Activated CD8-positive, alpha-beta memory T cell treated with anti-CD3 and anti-CD28 coated beads, Interleukin-2, amount 50 U/mL, for 1 hour (primary cell): ENCODE results near the gene CEP112.

Source experiments
- DNase-seq: peaks from one replicate; pipeline ENCODE4 v3.0.0-alpha.2; 2020; ENCODE audit errors: extremely low read depth

CEP112 gene

DNA sequence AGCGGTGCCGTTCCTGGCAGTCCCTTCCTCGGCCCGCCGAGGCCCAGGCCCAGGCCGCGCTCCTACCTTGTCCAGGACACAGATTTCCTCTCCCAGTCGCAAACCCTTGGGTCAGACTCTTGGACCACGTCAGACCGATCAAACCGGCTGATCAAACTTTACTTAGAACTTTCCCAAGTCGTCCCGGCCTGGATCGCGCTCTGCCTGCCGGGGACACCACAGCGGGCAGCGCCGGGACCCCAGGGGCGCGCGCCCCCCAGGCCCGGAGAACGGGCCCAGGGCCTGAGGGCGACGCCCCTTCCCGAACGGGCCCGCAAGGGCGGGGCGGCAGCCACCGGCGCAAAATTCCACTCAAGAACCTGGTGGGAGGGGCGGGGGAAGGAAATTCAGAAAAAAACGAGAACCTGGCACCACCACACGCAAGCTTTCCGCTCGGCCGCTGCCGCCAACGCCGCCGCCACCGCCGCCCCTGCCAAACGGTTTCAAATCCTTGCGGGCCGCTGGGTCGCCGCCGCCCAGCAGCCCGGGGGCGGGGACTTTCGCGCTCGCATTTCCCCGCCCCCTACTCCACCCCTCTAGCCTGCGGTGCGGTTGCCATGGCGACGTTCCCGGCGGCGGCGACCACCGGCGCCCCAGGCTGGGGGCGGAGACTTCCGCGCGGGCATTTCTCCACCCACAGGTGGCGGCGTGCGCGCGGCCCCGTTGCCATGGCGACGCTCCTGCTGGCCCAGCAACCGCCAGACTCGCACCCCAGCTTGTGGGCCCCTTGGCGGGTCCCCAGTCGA, at the start of gene CEP112:
Gene CEP112 (minus strand): TSS at position 541 of the 785 bp plus-strand sequence.
- DNase-seq: peak; percentile 91

DNA sequence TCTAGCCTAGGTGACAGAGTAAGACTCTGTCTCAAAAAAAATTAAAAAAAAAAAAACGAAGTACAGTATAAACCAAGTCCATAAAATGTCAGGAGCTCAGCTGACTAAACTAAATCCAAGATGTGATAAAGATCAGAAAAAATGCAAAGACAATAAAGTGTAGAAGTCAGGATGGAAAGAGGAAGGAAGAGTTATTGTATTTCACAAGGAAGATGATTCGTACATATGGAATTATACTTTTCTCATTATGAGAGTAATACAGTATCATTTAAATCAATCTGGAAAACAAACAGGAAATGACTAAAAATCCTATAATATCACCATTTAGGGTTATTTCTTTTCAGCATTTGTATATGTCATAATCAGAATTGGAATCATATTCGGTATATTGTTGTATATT, 48.7 kb upstream of the CEP112 start:
- DNase-seq: no peak

DNA sequence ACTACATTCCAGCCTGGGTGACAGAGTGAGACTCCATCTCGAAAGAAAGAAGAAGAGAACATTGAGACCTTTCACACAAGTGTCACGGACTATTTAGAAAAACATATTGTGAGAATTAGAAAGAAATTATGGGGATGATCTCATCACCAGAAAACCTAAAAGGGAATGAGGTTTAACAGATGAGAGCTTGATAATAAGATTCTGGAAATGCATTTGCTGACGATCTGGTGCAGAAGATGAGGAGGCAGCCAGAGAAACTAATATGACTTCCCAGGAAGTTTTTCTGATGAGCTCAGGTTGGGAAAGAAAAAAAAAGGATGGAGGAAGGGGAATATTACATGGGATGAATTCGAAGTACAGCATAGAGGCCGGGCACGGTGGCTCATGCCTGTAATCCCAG, 48.1 kb upstream of the CEP112 start:
- no peak for DNase-seq

DNA sequence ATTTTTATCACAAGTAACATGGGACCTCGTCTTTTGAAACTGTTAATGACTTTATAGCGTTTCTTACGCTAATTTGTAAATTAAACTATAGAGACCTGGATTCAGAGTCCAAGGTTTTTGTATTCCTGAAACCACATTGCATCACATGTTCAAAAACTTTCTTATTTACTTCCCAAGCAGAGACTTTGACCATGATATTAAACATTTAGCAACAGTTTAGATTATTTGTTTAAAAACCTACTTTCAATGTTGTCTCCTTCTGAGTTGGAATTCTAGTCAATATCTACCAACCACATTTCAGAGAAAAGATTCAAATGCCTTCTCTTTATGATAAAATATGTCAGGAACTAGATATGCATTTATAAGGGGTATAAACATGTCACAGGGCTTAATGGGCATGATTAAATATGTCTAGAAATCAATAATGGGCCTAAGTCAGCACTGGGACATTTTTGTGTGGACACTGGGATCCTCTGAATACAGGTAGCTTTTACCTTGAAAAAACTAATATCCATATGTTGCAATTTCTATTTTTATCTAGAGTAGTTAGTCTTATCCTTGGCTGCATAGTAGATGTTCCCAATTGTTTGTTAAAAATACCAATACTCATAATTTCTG, 43.6 kb upstream of the CEP112 start:
- DNase-seq: no peak

DNA sequence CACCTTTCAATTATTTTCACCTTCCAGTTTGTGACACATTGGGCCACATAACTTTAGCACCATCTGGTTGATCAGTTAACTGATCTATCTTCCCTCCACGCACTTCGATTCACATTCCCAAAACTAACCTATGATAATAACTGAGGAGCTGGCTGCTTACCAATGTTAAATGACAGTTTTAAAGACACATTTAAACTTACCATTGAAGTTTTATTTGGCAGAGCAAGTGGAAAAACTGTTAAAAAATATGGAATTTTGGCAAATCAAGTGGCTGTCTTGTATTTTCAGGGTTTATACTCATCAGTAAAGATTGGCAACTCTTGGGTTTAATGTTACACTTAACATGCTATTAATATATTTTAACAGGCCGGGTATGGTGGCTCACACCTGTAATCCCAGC, 42.7 kb upstream of the CEP112 start:
- DNase-seq: no peak

DNA sequence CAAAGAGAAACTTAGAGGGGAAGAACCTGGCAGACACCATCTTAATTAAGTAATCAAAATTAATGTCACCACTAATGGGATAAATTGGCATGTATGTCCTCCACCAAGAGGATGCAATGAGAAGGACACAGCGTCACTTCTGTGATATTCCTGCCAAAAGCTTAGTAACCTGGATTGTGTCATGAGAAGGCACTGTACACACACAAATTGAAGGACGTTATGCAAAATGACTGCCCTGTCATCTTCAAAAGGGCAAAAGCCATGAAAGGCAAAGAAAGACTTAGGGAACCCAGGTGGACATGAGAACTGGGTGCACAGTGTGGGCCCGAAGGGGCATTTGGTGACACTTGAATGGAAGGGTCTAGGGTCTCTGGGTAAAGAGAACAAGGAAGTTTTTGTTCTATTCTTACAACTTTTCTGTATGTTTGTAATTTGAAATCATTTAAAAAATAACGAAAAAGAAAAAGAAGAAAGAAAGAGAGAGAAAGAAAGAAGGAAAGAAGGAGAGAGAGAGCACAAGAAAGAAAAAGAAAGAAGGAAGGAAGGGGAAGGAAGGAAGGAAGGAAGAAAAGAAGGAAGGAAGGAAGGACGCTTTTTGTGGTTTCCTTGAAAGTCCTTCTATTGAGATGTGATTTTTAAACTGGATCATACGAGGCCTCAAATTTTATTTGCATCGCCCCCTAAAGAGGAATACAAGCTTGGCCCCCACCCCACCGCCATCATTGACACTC, 41.3 kb upstream of the CEP112 start:
- no peak for DNase-seq

DNA sequence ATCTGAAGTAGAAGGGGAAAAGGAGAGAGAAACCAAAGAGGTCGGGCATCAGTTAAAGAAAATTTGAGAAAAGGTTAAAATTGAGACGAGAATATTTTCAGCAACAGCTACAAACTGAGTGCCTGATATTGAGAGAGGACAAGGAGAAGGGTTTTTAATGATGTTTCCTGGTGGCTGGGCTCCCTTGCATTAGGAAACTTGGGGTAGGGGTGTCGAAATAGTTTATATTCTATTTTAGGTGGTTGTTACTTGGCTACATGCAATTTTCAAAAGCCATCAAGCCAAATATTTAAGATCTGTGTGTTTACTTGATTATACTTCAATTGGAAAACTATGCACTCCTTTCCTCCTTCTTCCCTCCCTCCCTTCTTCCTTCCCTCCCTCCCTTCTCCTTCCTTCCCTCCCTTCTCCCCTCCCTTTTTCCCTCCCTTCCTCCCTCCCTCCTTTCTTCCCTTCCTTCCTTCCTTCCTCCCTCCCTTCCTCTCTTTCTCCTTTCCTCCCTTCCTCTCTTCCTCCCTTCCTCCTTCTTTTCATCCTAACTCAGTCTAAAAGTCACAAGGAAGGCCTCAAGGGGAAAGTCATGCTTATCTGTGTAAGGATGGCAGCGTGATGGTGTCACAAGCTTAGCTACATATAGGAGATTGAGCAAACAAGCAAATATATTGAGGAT, 39.1 kb upstream of the CEP112 start:
- DNase-seq: no peak

DNA sequence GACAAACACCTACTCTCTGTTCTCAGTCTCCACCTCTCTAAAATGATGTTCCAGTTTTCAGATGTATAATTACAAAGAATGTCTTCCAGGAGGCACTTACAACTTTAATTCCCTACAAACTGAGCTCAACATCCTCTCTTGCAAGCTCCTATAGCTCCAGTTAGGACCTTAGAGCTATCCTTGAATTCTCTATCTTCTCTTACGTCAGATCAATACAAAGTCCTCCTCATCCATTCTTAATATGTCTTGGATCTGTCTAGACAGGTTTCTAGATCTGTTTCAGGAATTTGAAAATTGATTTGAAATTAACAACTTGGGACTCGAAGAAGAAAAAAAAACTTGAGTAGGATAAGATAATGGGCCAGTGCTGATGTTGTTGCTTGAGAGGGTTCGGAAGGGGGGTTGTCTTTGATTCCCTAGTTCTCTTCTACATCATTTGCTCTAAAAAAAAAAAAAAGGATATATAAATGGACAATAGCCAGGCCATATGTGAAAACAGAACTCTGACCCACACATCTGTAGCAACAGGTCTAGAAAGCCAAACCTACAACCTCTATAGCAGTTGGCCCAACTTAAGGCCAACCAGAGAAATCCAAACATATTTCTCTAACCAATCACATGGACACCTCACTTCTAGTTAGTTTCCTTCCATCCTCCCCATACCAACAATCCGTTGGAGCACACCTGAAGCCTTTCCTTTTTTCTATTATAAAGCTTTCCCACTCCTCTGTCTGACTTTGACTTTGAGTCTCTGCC, 38.0 kb upstream of the CEP112 start:
- DNase-seq: no peak

DNA sequence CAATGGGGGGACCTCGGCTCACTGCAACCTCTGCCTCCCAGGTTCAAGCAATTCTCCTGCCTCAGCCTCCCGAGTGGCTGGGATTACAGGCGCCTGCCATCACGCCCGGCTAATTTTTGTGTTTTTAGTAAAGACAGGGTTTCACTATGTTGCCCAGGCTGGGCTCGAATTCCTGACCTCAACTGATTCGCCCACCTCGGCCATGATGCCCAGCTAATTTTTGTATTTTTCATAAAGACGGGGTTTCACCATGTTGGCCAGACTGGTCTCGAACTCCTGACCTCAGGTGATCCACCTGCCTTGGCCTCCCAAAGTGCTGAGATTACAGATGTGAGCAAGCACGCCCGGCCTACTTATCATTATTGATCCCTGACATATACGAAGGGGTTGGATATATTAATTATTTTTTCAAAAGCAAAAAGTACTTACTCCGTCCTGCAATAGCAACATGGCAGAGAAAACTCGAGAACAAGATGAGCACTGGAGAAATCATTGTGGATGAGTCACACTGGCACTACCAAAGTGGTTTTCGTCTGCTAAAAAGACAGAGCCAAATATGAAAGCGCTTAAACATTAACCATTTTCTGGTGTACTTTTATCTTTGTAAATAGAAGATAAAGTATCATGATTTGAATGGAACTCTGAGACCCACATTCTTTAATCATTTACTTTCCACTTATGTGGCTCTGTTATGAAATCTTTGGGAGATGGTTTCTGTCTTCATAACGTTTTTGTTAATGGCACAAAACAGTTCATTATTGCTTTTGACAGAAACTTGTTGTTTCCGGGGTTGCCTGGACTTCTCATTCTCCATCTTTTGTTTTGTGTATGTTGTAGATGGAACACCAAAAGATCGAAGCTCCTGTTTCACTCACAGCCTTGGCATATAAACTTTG, 37.2 kb upstream of the CEP112 start, which contains the start of gene APOH:
Gene APOH (minus strand): TSS at position 529 of the 896 bp plus-strand sequence. CDS start 36 bp downstream, at position 493.
- DNase-seq: no peak

DNA sequence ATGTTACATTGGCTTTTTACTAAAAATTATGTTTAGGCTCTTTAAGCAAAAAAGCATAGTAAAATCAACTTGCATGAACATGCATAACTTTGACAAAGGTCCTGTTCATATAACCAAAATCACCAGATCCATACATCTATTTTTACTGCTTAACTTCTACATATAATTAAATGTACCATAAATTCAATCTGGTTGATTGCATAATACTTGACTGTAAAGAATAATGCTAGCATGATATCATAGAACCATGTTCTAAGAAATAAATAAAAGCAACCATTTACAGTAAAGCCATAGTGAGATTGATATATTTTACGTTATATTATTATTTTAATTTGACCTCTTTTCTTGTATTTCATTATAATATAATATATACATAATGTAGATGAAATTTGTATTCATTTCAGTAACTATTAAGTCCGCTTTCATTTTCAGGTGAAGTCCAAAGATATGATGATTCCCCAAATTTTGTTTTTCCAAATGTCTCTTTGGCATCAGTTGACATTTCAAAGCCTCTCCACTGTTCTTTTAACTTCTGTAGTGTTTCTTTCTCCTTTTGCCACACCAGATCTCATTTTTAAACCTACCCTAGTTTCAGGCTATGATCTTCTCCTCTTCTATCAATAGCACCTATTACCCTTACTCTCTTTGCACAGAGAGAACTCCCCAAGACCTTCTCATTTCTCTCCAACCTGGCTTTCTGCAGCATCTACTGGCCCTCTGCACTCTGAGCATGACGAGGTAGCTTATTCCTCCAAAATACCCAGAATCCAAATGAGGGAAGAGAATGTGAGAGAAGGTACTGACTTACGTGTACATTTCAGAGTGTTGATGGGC, 35.5 kb upstream of the CEP112 start:
- DNase-seq: no peak

DNA sequence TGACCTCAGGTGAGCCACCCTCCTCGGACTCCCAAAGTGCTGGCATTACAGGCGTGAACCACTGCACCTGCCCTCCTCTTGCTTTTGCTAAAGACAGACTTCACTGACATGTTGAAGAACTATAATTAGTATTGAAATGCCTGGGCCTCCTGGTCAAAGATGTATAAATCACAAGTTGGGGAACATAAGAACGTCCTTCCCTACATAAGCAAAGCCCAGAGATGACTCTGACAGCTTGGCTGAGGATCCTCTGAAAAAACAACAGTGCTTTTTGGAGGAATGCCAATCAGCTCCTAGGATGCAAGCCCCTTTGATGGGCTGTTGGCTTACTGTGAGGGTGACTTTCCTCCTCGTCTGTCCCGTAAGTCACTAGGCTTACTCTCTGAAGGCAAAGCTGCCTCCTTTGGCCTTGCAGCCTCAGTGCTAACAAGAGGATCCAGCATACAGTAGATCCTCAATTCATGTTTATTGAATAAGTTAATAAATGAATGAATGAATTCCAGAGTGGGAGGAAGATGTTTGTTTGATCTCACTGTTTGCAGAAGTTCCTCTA, 30.9 kb upstream of the CEP112 start:
- DNase-seq: no peak

DNA sequence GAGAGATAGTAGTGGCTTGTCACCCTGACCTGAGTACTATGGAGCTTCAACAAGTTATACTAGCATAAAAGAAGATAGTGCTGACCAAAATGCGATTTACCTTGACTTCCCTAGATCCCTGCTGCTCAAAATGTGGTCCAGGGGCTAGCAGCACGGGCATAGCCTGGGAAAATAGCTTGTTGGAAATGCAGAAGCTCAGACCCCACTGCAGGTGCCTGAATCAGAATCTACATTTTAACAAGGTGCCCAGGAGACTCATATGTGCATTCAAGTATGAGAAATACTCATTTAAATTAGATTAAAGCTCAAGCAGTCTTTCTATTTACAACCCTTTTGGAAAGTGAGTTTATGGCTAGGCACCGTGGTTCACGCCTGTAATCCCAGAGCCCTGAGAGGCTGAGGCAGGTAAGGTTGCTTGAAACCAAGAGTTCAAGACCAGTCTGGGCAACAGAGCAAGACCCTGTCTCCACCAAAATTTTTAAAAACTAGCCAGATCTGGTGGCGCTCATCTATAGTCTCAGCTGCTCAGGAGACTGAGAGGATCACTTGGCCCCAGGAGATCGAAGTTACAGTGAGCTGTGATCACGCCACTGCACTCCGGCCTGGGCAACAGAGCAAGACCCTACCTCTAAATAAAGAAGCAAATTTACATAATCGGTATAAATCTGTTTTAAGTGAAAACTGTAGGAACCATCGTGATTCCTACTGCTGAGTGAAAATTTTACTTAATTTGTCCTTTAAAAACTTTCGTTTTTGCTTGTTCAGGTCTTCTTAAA, 30.0 kb upstream of the CEP112 start:
- no peak for DNase-seq

DNA sequence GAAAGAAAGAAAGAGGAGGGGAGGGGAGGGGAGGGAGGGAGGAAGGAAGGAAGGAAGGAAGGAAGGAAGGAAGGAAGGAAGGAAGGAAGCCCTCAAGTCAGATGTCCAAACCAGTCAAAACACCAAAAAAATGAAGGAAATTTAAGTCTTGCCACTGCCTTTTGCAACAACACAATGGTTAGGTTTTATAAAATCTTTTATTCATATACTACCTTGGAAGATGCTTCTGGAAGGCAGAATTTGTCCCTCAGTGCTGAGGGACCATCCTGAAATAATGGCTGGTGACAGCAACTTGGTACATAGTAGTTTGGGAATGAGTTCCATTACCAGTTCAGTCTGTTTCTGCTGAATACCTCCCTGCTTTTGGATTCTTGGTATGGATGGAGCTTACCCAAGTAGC, 29.4 kb upstream of the CEP112 start:
- no peak for DNase-seq

DNA sequence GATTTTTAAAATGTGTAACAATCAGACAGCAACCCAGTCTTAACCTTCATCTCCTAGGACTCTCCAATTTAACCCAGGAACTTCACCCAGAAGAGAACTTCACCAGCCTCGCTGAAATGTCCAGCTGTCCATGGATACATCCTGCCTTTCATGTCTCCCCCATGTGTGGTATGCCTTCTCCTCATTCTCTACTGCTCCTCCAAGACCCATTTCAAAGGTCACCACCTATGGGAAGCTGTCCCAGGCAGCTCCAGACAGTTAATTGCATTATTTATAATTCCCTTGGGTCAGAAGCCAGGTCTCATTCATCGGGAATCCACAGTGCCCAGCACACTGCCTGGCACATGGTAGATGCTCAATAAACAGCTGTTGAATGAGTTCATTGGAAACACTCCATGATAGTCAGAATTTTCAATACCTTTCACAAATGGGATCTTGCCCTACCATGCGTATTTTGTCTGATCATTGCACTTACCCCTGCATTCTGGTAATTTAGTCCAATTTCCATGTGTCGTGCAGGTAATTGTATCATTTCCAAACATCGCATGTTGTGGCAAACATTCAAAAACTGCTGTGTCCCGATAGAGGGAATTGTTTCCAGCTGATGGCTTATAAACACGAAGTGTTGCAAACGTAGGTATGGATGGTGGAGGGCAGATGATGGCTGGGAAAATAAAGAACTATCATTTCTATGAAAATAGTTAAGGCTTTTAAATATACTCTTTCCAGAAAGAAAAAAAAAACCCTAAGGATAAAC, 28.3 kb upstream of the CEP112 start:
- DNase-seq: no peak

DNA sequence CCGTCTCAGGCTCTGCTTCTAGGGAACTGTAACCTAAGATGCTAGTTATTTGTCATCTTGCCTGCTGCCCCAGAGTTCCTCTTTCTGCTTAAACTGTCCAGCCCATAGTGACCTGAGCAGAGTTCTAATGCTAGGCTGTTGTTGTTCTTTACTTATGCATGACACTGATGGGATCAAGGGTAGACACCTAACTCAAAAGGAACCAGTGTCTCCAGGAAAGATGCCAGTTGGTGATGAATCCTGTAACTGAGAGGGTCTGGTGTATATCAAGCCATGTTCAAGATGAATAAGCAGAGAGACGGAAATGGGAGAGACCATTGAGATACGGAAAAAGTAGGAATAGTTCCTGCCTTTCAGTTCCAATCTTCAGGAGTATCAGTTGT, 23.6 kb upstream of the CEP112 start:
- no peak for DNase-seq

DNA sequence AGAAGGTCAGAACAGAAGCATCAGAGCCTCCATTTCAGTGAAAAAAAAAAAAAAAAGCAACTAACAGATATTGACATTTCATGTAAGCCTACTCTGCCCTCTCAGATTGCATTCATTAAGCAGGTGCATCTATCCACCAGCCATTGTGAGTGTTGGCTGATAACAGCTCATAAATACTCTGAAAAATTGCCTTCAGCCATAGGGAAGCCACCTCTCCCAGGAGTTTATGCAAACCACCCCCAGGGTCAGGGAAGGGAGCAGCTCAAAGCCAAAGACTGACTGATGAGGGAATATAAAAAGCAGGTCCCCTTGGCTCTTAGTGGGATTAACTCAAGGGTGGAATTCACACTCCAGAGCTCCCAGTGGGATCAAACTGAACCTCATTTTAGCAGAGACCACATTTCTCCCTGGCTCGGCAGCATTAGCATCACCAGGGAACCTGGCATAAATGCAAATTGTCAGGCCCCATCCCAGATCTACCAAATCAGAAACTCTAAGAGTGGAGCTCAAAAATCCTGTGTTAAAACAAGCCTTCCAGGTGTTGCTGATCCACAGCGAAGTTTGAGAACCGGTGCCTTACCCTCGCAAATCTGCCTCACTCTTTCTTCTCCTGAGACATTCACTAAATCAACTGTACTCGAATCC, 23.1 kb upstream of the CEP112 start:
- DNase-seq: no peak
